Heart left ventricle (tissue), 16 donors: ENCODE measurements around the gene COLEC11. TPM values are rescaled to one million over a fixed set of nuclear protein-coding genes. Genes with fewer than 3 reads are reported as not detected.

ENCODE experiments used
- ATAC-seq, 4 donors: fragments of 200-7000 bp; cut with Tn5 transposase; one replicate each; pipeline ENCODE4 v1.9.1; 2020 to 2022; ENCODE audit warnings: moderate library complexity in 4 of 4, mild to moderate bottlenecking in 3 of 4, moderate number of reproducible peaks in 1 of 4
- DNase-seq, 5 donors: peaks; one replicate each; pipeline ENCODE4 v3.0.0-alpha.2; 2020
- H3K27ac ChIP-seq, 12 donors: fragments of 200-600 bp; sonication (generic) in 4 of 12; one replicate each; pipeline versions ENCODE4 v1.5.0 to v1.8.0; 2016 to 2022; ENCODE audit warnings: mild to moderate bottlenecking in 2 of 12
- H3K27me3 ChIP-seq, 9 donors: fragments of 200-600 bp; sonication (generic) in 2 of 9; one replicate each; pipeline versions ENCODE4 v1.5.1 to v1.8.0; 2016 to 2022; ENCODE audit warnings: mild to moderate bottlenecking in 3 of 9
- H3K36me3 ChIP-seq, 9 donors: fragments of 200-600 bp; sonication (generic) in 2 of 9; one replicate each; pipeline versions ENCODE4 v1.5.0 to v1.8.0; 2018 to 2022; ENCODE audit warnings: mild to moderate bottlenecking in 2 of 9
- H3K4me1 ChIP-seq, 12 donors: fragments of 200-600 bp; sonication (generic) in 4 of 12; one replicate each; pipeline versions ENCODE4 v1.5.0 to v1.8.0; 2016 to 2022; ENCODE audit warnings: mild to moderate bottlenecking in 3 of 12
- H3K4me3 ChIP-seq, 12 donors: fragments of 200-600 bp; sonication (generic) in 4 of 12; one replicate each; pipeline versions ENCODE4 v1.5.0 to v1.8.0; 2017 to 2022; ENCODE audit warnings: mild to moderate bottlenecking in 9 of 12, moderate library complexity in 4 of 12
- H3K9me3 ChIP-seq, 12 donors: fragments of 200-600 bp; sonication (generic) in 4 of 12; one replicate each; pipeline versions ENCODE4 v1.5.0 to v1.8.0; 2016 to 2022; ENCODE audit warnings: mild to moderate bottlenecking in 1 of 12
- POLR2A ChIP-seq, 2 donors: fragments of 450-650 bp; IDR thresholded peaks; one replicate each; pipeline ENCODE4 v1.6.1; 2017; ENCODE audit warnings: antibody characterized with exemption in 2 of 2, mild to moderate bottlenecking in 2 of 2, moderate library complexity in 2 of 2
- WGBS, 4 donors: extraction: QIAGEN DNeasy Blood & Tissue Kit in 2 of 4; methylation state at CpG; one replicate each; pipeline versions ENCODE4 v1.1.5 to v1.1.7; 2013 to 2018; 5-methylcytosine and 5-hydroxymethylcytosine counted together
- intact Hi-C, 10 donors: fragments of 100-400 bp; cut with DNase I; formaldehyde crosslinking; loops; one replicate each; pipeline versions ENCODE4 v1.11.1 to v1.14.2; 2022
- polyA plus RNA-seq, 2 donors: library from polyadenylated mRNA; stranded (reverse); fragments of 200-250 nt; gene quantifications; one replicate each; pipeline ENCODE4 v1.2.3, GENCODE V29; 2013
- total RNA-seq, 9 donors: library from RNA; depleted of rRNA in 2 of 9; stranded (reverse); fragments of >200 nt in 2 of 9; fragmentation: NEBNext Ultra II Directional in 3 of 9; extraction: Animal tissue kit (Norgen Biotek cat#: 25700) in 3 of 9; gene quantifications; one replicate each; pipeline versions ENCODE4 v1.1.0 to v1.2.4, GENCODE V29; 2016 to 2023
- TF ChIP-seq, protein P1 (sequence below), 12 donors: fragments of 200-600 bp; sonication (generic) in 4 of 12; IDR thresholded peaks; one replicate each; pipeline versions ENCODE4 v1.5.0 to v1.8.0; 2018 to 2022; ENCODE audit warnings: antibody characterized with exemption in 12 of 12, mild to moderate bottlenecking in 5 of 12
- donor health status: ischemic (EF 13 %, LVEDD 7.1; RV severe dilation, severe dysfunction).
- donor health status: healthy with polysubstance abuse.
- donor health status: DM: no; HTN: yes; CAD: no.
- donor health status: DM: no; HTN: no; CAD: no.
- donor health status: ischemic (EF 25% LVEDD 6.9; RV normal size, moderate dysfunction).
- donor health status: ischemic (EF 25% LVEDD 5.7; RV mildly dilated, moderate dysfunction).
- donor health status: healthy.
- donor health status: DM: yes; HTN: yes; CAD: no.
- donor health status: ischemic (EF 35%, LVEDD 5.7; RV mildly dilated, moderate dysfunction).
- donor health status: nonischemic (EF 11% LVEDD 7.7; RV severe dilation, severe dysfunction).
- donor health status: DM: yes; HTN: yes; CAD: no.
- donor health status: PGD.
- donor health status: ischemic (EF 29% LVEDD 5.4; RV normal size, mild dysfunction).
- donor health status: nonischemic (EF 23%, LVEDD 6.1; RV moderate dilation, normal function).

COLEC11 gene
- total and polyA plus RNA-seq, 11 donors, result 2.3 to 12.5 (median 3.1) TPM

DNA sequence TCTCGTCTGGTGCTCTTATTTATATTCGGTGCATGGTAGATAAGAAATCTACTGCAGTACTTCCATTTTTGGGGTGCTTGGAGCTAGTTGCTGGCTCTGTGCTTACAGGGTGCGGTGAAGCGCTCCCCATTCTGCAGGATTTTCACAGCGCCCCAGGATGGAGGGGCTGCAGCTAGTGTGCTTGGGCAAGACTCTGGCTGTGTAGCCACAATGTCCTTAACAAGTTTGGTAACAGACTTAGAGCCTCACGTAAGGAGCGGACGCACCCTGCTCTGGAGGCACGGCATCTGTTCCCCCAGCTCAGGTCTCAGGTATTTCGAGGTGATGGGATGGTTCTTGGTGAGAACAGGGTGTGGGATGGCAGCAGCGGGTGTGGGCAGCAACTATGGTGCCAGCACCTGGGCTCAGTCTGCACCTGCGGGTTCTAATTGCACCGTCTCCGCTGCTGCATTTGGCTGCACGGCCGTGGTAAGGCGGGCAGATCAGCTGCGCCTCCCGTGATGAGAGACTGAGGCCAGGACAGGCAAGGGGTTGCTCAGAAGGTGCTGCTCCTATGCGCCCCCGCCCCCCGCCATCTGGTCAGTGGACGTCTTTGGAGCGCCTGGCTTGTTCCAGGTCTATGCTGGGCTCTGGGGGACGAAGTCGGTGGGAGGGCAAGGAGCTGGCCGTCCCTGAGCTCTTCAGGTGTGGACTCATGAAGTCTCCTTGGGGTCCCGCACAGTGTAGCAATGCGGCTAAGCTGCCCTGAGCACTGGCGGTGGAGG lies 43.0 kb downstream of the COLEC11 start:
- Histone ChIP-seq H3K27ac (no peak overlapping the region), H3K36me3 (no peaks in the 10 kb centered on the region), H3K9me3 (no peaks in the 10 kb centered on the region), H3K4me1 (no peaks in the 10 kb centered on the region), H3K27me3 (no peaks in the 10 kb centered on the region), H3K4me3 (no peak overlapping the region)
- peak in 3 of 5 donors; percentile 14 to 43 (median 17) for DNase-seq
- no peak for ATAC-seq
- intact Hi-C loops, result no loop called here
- WGBS, 4 donors, result 92 to 94% (median 93%) methylated on average over 16 to 30 of the region's 30 CpGs
- no peak for TF ChIP-seq POLR2A (IDR thresholded peaks at IDR 0.05)
- TF ChIP-seq, protein P1, sequence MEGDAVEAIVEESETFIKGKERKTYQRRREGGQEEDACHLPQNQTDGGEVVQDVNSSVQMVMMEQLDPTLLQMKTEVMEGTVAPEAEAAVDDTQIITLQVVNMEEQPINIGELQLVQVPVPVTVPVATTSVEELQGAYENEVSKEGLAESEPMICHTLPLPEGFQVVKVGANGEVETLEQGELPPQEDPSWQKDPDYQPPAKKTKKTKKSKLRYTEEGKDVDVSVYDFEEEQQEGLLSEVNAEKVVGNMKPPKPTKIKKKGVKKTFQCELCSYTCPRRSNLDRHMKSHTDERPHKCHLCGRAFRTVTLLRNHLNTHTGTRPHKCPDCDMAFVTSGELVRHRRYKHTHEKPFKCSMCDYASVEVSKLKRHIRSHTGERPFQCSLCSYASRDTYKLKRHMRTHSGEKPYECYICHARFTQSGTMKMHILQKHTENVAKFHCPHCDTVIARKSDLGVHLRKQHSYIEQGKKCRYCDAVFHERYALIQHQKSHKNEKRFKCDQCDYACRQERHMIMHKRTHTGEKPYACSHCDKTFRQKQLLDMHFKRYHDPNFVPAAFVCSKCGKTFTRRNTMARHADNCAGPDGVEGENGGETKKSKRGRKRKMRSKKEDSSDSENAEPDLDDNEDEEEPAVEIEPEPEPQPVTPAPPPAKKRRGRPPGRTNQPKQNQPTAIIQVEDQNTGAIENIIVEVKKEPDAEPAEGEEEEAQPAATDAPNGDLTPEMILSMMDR (IDR thresholded peaks at IDR 0.05), result no peak

DNA sequence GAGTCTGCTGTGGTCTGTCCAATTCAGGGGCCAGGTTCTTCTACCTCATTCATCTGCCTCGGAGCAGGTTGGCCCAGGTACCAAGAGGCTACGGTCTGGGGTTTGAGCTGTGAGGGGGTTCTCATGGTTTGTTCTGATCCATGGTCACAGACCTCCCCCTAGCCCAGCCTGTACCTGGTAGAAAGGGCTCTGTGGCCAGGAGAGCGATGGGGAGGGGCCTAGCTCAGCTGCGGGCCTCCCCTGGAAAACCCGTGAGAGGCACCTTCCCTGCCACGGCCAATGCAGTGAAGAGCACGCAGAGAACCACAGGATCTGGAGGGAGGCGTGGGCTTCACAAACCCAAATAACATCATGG lies 43.5 kb downstream of the COLEC11 start:
- DNase-seq (peak in 1 of 5 donors; percentile 18), ATAC-seq (no peak)
- no peaks in the 10 kb centered on the region for H3K36me3 ChIP-seq
- no peak overlapping the region for H3K4me3 ChIP-seq
- no peaks in the 10 kb centered on the region for H3K9me3 ChIP-seq
- no peaks in the 10 kb centered on the region for H3K27me3 ChIP-seq
- WGBS, 4 donors, result 88 to 92% (median 90%) methylated on average over 8 of the region's 8 CpGs
- intact Hi-C loops, result no loop called here
- TF ChIP-seq, protein P1 (IDR thresholded peaks at IDR 0.05), result no peak
- TF ChIP-seq POLR2A (IDR thresholded peaks at IDR 0.05), result no peak
- no peak overlapping the region for H3K27ac ChIP-seq
- H3K4me1 ChIP-seq, result no peaks in the 10 kb centered on the region

DNA sequence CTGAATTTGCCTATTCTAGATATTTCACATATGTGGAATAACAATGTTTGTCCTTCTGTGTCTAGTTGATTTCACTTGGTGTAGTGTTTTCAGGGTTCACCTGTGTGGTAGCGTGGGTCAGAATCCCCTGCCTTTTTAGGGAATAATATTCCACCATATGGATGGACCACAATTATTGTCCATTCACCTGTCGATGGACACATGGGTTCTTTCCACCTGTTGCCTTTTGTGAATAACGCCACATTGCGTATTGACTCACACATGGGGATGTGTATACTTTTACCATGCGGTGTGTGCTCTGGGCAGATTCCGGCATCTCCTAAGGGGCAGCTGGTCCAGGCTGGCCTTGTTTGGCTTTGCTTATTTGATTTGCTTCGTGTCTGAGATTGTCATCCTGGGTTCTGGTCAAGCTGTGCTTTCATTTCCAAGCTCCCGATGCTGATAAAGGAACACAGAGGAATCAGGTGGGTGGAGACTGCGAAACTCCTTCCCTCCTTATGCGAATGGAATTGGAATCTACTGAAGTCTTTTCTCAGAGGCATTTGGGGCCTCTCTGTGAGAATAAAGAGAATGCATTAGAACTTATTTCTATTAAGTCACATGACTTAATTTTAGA lies 44.2 kb downstream of the COLEC11 start:
- 77 to 83% (median 83%) methylated on average over 10 of the region's 10 CpGs for WGBS, 4 donors
- Histone ChIP-seq H3K9me3 (no peaks in the 10 kb centered on the region), H3K27ac (no peak overlapping the region), H3K4me3 (no peak overlapping the region), H3K36me3 (no peaks in the 10 kb centered on the region), H3K27me3 (no peaks in the 10 kb centered on the region), H3K4me1 (no peaks in the 10 kb centered on the region)
- ATAC-seq (no peak), DNase-seq (peak in 2 of 5 donors; percentile 5 to 6)
- intact Hi-C loops, result no loop called here
- TF ChIP-seq, protein P1 (IDR thresholded peaks at IDR 0.05), result no peak
- TF ChIP-seq POLR2A (IDR thresholded peaks at IDR 0.05), result no peak

DNA sequence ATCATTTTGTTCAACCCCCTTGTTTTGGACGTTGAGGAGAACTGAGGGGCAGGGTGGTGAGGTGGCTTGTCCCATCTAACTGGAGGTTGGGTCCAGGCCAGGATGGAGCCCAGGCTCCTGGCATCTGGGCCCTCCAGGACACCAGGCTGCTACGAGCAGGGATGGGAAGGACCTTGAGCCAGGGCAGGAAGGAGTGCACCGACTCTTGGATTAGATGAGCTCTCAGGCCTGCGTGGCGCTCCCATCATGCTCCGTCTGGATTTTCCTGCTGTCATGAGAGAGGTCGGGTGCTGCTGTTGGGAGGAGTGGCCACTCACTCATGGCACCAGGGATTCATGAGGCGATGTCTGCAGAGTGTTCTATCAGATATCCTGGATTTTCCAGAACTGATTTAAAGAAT lies 44.7 kb downstream of the COLEC11 start:
- no peak for ATAC-seq
- no peaks in the 10 kb centered on the region for H3K9me3 ChIP-seq
- H3K4me1 ChIP-seq, result no peaks in the 10 kb centered on the region
- peak in 2 of 5 donors; percentile 3 to 16 for DNase-seq
- H3K4me3 ChIP-seq, result no peak overlapping the region
- no peak overlapping the region for H3K27ac ChIP-seq
- intact Hi-C loops, result loop anchor here in 1 of 10 donors (10.0 kb wide), 1 partner anchor 215 kb away; no protein-coding TSS in a partner anchor
- 74 to 84% (median 75%) methylated on average over 8 of the region's 8 CpGs for WGBS, 4 donors
- no peak for TF ChIP-seq POLR2A (IDR thresholded peaks at IDR 0.05)
- TF ChIP-seq, protein P1 (IDR thresholded peaks at IDR 0.05), result no peak
- no peaks in the 10 kb centered on the region for H3K27me3 ChIP-seq
- no peaks in the 10 kb centered on the region for H3K36me3 ChIP-seq
